Activated CD8-positive, alpha-beta memory T cell treated with anti-CD3 and anti-CD28 coated beads for 24 hours (primary cell): ENCODE results near the gene HRH1.
"Not testable (repeated sequence)": the region's sequence is repeated elsewhere in the genome, so short reads cannot be mapped to it uniquely, and the experiment has no call there.

ENCODE experiments used
- DNase-seq: peaks from one replicate; pipeline ENCODE4 v3.0.0-alpha.2; 2020

Gene HRH1

GRCh38 chr3:11154036-11154952 is at the start of gene HRH1:
Gene HRH1 (plus strand): TSS chr3:11154493. CDS start chr3:11259038, 104,545 bp downstream.
- DNase-seq, result no peak

GRCh38 chr3:11113316-11113715 is 41.0 kb upstream of the HRH1 start:
- DNase-seq, result not testable (repeated sequence)

GRCh38 chr3:11115548-11115947 is 38.7 kb upstream of the HRH1 start:
- DNase-seq, result no peak

- no peak for DNase-seq
These were observed 37.8 kb upstream of the HRH1 start for GRCh38 chr3:11116336-11117059.

- DNase-seq, result no peak
These were observed 36.7 kb upstream of the HRH1 start for GRCh38 chr3:11117591-11117990.

- no peak for DNase-seq
These were observed 36.1 kb upstream of the HRH1 start for GRCh38 chr3:11118181-11118682.

GRCh38 chr3:11120091-11120805 is 34.0 kb upstream of the HRH1 start:
- no peak for DNase-seq

GRCh38 chr3:11126653-11127052 is 27.6 kb upstream of the HRH1 start:
- DNase-seq, result no peak

- DNase-seq, result no peak
These were observed 25.3 kb upstream of the HRH1 start for GRCh38 chr3:11128682-11129632.

- DNase-seq, result no peak
These were observed 23.9 kb upstream of the HRH1 start for GRCh38 chr3:11130385-11130784.

GRCh38 chr3:11131371-11131770 is 22.9 kb upstream of the HRH1 start:
- no peak for DNase-seq

- DNase-seq, result not testable (repeated sequence)
These were observed 22.4 kb upstream of the HRH1 start for GRCh38 chr3:11131886-11132285.

- no peak for DNase-seq
These were observed 21.4 kb upstream of the HRH1 start for GRCh38 chr3:11132861-11133260.

- DNase-seq, result no peak
These were observed 19.5 kb upstream of the HRH1 start for GRCh38 chr3:11134794-11135193.

- no peak for DNase-seq
These were observed 18.2 kb upstream of the HRH1 start for GRCh38 chr3:11136116-11136515.

GRCh38 chr3:11136830-11137626 is 17.3 kb upstream of the HRH1 start:
- no peak for DNase-seq

- DNase-seq, result no peak
These were observed 16.7 kb upstream of the HRH1 start for GRCh38 chr3:11137627-11137959.

- no peak for DNase-seq
These were observed 15.9 kb upstream of the HRH1 start for GRCh38 chr3:11138371-11138770.

- DNase-seq, result no peak
These were observed 14.1 kb upstream of the HRH1 start for GRCh38 chr3:11140030-11140712.

GRCh38 chr3:11140713-11141104 is 13.6 kb upstream of the HRH1 start:
- no peak for DNase-seq

- DNase-seq, result no peak
These were observed 10.8 kb upstream of the HRH1 start for GRCh38 chr3:11143476-11143875.
